ENCODE measurements around the gene PLA2G4D.
"Not testable (repeated sequence)": the region's sequence is repeated elsewhere in the genome, so short reads cannot be mapped to it uniquely, and the experiment has no call there.

Gene PLA2G4D

DNA sequence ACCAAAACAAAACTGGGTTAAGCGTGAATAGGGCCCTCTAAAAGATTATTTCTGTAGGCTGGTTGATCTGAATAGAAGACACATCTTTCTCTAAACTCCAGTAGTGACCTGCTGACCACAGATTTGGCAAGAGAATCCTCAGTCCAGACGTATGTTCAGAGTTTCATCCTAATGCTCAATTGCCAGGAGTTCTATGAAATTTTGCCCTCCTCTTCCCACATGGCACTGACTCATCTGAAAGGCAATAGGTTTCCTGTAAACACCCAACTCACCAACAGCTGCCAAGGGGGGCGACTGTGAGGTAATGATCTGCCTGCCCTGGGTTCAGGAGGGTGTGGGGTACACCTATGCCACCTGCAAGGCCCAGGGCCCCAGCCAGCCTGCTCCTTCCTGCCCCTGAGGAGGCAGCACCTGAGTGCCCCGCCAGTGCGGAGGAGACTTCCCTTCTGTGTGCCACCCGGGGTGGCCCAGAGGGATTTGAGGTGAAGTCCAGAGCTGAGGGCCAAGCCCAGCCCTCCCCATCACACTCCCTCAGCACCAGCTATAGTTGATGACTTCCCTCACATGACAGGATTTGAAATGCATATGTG, 8.4 kb upstream of the PLA2G4D start:
- DNase-seq (ENCODE audit: low read depth): no peak
- no peak overlapping the region for H3K4me3 ChIP-seq (ENCODE audit: low read depth, low read length)
- TF ChIP-seq, protein P1, sequence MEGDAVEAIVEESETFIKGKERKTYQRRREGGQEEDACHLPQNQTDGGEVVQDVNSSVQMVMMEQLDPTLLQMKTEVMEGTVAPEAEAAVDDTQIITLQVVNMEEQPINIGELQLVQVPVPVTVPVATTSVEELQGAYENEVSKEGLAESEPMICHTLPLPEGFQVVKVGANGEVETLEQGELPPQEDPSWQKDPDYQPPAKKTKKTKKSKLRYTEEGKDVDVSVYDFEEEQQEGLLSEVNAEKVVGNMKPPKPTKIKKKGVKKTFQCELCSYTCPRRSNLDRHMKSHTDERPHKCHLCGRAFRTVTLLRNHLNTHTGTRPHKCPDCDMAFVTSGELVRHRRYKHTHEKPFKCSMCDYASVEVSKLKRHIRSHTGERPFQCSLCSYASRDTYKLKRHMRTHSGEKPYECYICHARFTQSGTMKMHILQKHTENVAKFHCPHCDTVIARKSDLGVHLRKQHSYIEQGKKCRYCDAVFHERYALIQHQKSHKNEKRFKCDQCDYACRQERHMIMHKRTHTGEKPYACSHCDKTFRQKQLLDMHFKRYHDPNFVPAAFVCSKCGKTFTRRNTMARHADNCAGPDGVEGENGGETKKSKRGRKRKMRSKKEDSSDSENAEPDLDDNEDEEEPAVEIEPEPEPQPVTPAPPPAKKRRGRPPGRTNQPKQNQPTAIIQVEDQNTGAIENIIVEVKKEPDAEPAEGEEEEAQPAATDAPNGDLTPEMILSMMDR (IDR thresholded peaks at IDR 0.05; ENCODE audit: control insufficient read depth, extremely low read depth, insufficient read depth): no peak

- DNase-seq (ENCODE audit: low read depth): no peak
- H3K4me3 ChIP-seq (ENCODE audit: low read depth, low read length): no peak overlapping the region
- TF ChIP-seq, protein P1 (IDR thresholded peaks at IDR 0.05; ENCODE audit: control insufficient read depth, extremely low read depth, insufficient read depth): no peak
Measured at GRCh38 chr15:42101861-42102260, 7.5 kb upstream of the PLA2G4D start.

- TF ChIP-seq, protein P1 (IDR thresholded peaks at IDR 0.05; ENCODE audit: control insufficient read depth, extremely low read depth, insufficient read depth): no peak
Measured at GRCh38 chr15:42100021-42100800, 5.8 kb upstream of the PLA2G4D start.

GRCh38 chr15:42097018-42097417, 2.7 kb upstream of the PLA2G4D start:
- no peak for DNase-seq (ENCODE audit: low read depth)
- H3K4me3 ChIP-seq (ENCODE audit: low read depth, low read length): no peak overlapping the region
- TF ChIP-seq, protein P1 (IDR thresholded peaks at IDR 0.05; ENCODE audit: control insufficient read depth, extremely low read depth, insufficient read depth): no peak

More at GRCh38 chr15:42100021-42100800, 5.8 kb upstream of the PLA2G4D start:
- no peak overlapping the region for H3K4me3 ChIP-seq (ENCODE audit: low read depth, low read length)
- no peak for DNase-seq (ENCODE audit: low read depth)

DNA sequence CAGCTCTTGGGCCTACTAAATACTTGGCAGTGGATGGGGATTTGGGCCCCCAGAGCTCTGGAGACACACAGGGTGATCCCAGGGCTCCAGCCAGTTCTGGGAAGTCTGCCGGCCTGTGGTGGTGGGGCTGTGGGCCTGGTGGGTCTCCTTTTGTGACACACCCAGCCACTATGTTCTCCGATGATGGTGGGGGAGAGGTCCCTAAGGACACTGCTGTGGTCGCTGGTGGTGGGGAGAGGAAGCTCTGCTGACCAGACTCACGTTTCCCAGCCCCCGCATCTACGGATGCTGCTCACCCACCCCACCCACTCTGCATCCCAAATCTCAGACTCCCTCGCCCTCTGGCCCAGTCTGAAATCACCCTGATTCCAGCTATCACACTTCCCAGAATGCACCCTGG, 396 bp downstream of the PLA2G4D start:
- H3K4me3 ChIP-seq (ENCODE audit: low read depth, low read length): no peak overlapping the region
- TF ChIP-seq, protein P1 (IDR thresholded peaks at IDR 0.05; ENCODE audit: control insufficient read depth, extremely low read depth, insufficient read depth): no peak
- no peak for DNase-seq (ENCODE audit: low read depth)

GRCh38 chr15:42092398-42093318, 1.7 kb downstream of the PLA2G4D start:
- H3K4me3 ChIP-seq (ENCODE audit: low read depth, low read length): no peak overlapping the region
- DNase-seq (ENCODE audit: low read depth): peak; percentile 54
- TF ChIP-seq, protein P1 (IDR thresholded peaks at IDR 0.05; ENCODE audit: control insufficient read depth, extremely low read depth, insufficient read depth): no peak

DNA sequence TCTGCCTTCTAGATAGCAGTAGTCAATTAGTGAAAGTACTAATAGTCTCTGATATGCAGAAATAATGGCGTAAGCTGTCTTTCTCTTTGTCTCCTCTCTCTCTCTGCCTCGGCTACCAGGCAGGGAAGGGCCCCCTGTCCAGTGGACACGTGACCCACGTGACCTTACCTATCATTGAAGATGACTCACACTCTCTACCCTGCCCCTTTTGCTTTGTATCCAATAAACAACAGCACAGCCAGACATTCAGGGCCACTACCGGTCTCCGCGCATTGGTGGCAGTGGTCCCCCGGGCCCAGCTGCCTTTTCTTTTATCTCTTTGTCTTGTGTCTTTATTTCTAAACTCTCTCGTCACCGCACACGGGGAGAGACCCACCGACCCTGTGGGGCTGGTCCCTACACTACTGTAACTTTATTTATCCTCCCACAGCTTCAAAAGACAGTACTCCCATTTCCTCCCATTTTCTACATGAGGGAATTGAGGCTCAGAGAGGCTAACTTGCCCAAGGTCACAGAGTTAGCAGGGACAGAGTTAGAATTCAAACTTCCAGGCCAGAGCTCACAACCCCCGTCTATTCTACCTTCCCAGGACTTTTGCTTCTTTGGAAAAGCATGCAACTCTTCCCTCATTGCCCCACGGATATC, 2.5 kb downstream of the PLA2G4D start:
- DNase-seq (ENCODE audit: low read depth); H3K4me3 ChIP-seq (ENCODE audit: low read depth, low read length): not testable (repeated sequence)
